HepG2 (cell line): ENCODE data around the gene C22orf31. TPM values are rescaled to one million over a fixed set of nuclear protein-coding genes. Genes with fewer than 3 reads are reported as not detected.
A peak's percentile ranks its signal among the peaks of the same experiment; 100 is the strongest.

Source experiments
- AGO2 ChIP-seq: fragments of 200-400 bp; formaldehyde crosslinking; optimal IDR thresholded peaks from 2 replicates; pipeline ENCODE3; 2017; ENCODE audit warnings: mild to moderate bottlenecking, low read depth, low read length, moderate library complexity
- BRCA1 ChIP-seq: sonication (generic); formaldehyde crosslinking; IDR thresholded peaks from 2 replicates; pipeline ENCODE4 v1.4.0; 2020; ENCODE audit warnings: missing genetic modification reagents
- CREM ChIP-seq, 2 experiments: sonication (generic) in 1 of 2; formaldehyde crosslinking in 1 of 2; IDR thresholded peaks; 2 replicates each; pipeline versions ENCODE4 v1.4.0 to v1.6.1; 2016 to 2020; ENCODE audit warnings: antibody characterized with exemption in 1 of 2, mild to moderate bottlenecking in 1 of 2, missing genetic modification reagents in 1 of 2
- JUND ChIP-seq: sonication (generic); formaldehyde crosslinking; IDR thresholded peaks from 2 replicates; pipeline ENCODE4 v1.8.0; 2022; ENCODE audit warnings: mild to moderate bottlenecking, missing genetic modification reagents
- KMT2B ChIP-seq: IDR thresholded peaks from 2 replicates; pipeline ENCODE4 v1.6.1; 2016; ENCODE audit warnings: missing genetic modification reagents, missing compliant biosample characterization
- MEIS1 ChIP-seq: sonication (generic); formaldehyde crosslinking; IDR thresholded peaks from 2 replicates; pipeline ENCODE4 v1.9.0; 2021; ENCODE audit warnings: mild to moderate bottlenecking, missing genetic modification reagents, moderate library complexity, borderline replicate concordance
- NFYB ChIP-seq: sonication (generic); formaldehyde crosslinking; IDR thresholded peaks from 2 replicates; pipeline ENCODE4 v1.4.0; 2020; ENCODE audit warnings: missing genetic modification reagents
- PLRG1 ChIP-seq: fragments of 450-650 bp; conservative IDR thresholded peaks from 2 replicates; pipeline ENCODE4 v1.6.1; 2016
- POLR2G ChIP-seq: fragments of 200-400 bp; formaldehyde crosslinking; IDR thresholded peaks from 2 replicates; pipeline ENCODE4 v1.6.1; 2018; ENCODE audit warnings: mild to moderate bottlenecking, low read depth, low read length, moderate library complexity
- RORA ChIP-seq: sonication (generic); formaldehyde crosslinking; IDR thresholded peaks from 2 replicates; pipeline ENCODE4 v1.5.0; 2020; ENCODE audit warnings: mild to moderate bottlenecking, missing genetic modification reagents, moderate library complexity
- RXRB ChIP-seq: IDR thresholded peaks from 2 replicates; pipeline ENCODE4 v1.6.1; 2016; ENCODE audit warnings: borderline replicate concordance, missing genetic modification reagents, missing compliant biosample characterization
- ZFP62 ChIP-seq: sonication (generic); formaldehyde crosslinking; IDR thresholded peaks from 2 replicates; pipeline ENCODE4 v1.4.0; 2020; ENCODE audit warnings: missing genetic modification reagents
- ZFP90 ChIP-seq: sonication (generic); formaldehyde crosslinking; IDR thresholded peaks from 2 replicates; pipeline ENCODE4 v1.8.0; 2022; ENCODE audit warnings: missing genetic modification reagents, mild to moderate bottlenecking, inconsistent platforms, borderline replicate concordance
- ZNF263 ChIP-seq: sonication (generic); formaldehyde crosslinking; IDR thresholded peaks from 2 replicates; pipeline ENCODE4 v1.4.0; 2020; ENCODE audit warnings: missing genetic modification reagents
- ZNF737 ChIP-seq: sonication (generic); formaldehyde crosslinking; IDR thresholded peaks from 2 replicates; pipeline ENCODE4 v1.5.0; 2020; ENCODE audit warnings: missing genetic modification reagents, mild to moderate bottlenecking, borderline replicate concordance
- ZNF772 ChIP-seq: sonication (generic); formaldehyde crosslinking; IDR thresholded peaks from 2 replicates; pipeline ENCODE4 v1.5.0; 2020; ENCODE audit warnings: mild to moderate bottlenecking, missing genetic modification reagents
- ZNF839 ChIP-seq: sonication (generic); formaldehyde crosslinking; IDR thresholded peaks from 2 replicates; pipeline ENCODE4 v1.4.0; 2020; ENCODE audit warnings: missing genetic modification reagents, mild to moderate bottlenecking, borderline replicate concordance
- ZSCAN30 ChIP-seq: sonication (generic); formaldehyde crosslinking; IDR thresholded peaks from 2 replicates; pipeline ENCODE4 v1.5.0; 2020; ENCODE audit warnings: mild to moderate bottlenecking, missing genetic modification reagents
- polyA plus RNA-seq, 8 experiments: library from polyadenylated mRNA; depleted of rRNA in 3 of 8; stranded (reverse) in 7 of 8; unstranded in 1 of 8; fragments of >200 nt; fragmentation: Illumina TruSeq in 4 of 8; extraction: Trizol in 4 of 8; gene quantifications; 2 replicates each; pipeline versions ENCODE4 v1.2.1 to v1.2.3, GENCODE V29; 2011 to 2016; ENCODE audit warnings: low read depth in 4 of 8, missing spikeins in 1 of 8, mixed read lengths in 1 of 8; ENCODE audit not compliant: insufficient read depth in 1 of 8
- total RNA-seq, 5 experiments: library from RNA; depleted of rRNA; stranded (reverse); fragments of >200 nt; fragmentation: Illumina TruSeq; extraction: Trizol; gene quantifications; 2 replicates each; pipeline ENCODE4 v1.2.3, GENCODE V29; 2016; ENCODE audit warnings: low read depth in 1 of 5
- TF ChIP-seq, protein P1 (sequence below): sonication (generic); formaldehyde crosslinking; IDR thresholded peaks from 2 replicates; pipeline ENCODE4 v1.9.0; 2021; ENCODE audit warnings: missing genetic modification reagents, borderline replicate concordance
- TF ChIP-seq, protein P2 (sequence below): IDR thresholded peaks from 2 replicates; pipeline ENCODE4 v1.6.1; 2016
- TF ChIP-seq, protein P3 (sequence below), 2 experiments: sonication (generic) in 1 of 2; formaldehyde crosslinking in 1 of 2; IDR thresholded peaks; 2 replicates each; pipeline versions ENCODE4 v1.6.1 to v1.9.0; 2014 to 2022; ENCODE audit warnings: antibody characterized with exemption in 1 of 2, borderline replicate concordance in 1 of 2, inconsistent platforms in 1 of 2, low read depth in 1 of 2, missing genetic modification reagents in 1 of 2

C22orf31 gene
- total and polyA plus RNA-seq, 2 of the 13 experiments (the other 11 are each of a cell fraction or from before 2014, with no cell fraction given): not detected

DNA sequence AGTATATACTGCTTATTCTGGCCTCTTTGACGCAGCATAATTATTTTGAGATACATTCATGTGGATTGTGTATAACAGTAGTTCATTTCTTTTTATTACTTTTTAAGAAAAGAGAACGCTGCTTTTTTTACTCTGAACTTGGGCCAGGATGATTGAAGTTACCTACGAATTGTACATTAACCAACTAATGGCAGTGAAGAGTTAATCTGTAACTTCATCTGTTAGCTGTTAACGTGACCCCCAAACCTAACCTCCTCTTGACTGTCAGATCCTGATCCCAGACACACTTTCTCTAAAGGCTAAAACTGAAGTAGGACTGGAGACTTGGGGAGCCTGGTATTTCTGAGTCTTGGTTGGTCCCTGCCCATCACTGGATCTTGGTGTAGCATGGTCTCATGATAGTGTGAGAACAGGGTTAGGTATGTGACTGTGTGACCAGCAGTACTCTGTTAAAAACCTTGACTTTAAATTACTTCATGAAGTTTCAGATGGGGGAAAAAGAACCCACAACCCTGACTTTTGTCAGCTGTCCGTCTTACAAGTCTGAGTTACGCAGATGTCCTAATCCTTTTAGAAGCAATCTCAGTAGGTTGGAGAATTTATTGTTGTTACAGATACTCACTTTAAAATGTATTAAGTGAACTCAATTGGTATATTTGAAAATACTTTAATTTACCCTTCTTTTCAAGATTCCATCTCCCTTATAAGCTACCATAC lies 39.4 kb downstream of the C22orf31 start (continued):
- TF ChIP-seq MEIS1 (CRISPR knock-in tag) (peak; percentile 59; the same call in 1 of the 2 replicates), ZNF839 (CRISPR knock-in tag) (no peak), RORA (CRISPR knock-in tag) (no peak), ZNF263 (CRISPR knock-in tag) (no peak), BRCA1 (CRISPR knock-in tag) (no peak), JUND (CRISPR knock-in tag) (no peak), ZNF772 (CRISPR knock-in tag) (no peak), CREM (IDR thresholded peaks at IDR 0.05) (peak; percentile 51; the same call in 1 of the 2 replicates), CREM (CRISPR knock-in tag; IDR thresholded peaks at IDR 0.05) (no peak), KMT2B (CRISPR knock-in tag) (no peak), PLRG1 (no peak), ZSCAN30 (no peak), RXRB (CRISPR knock-in tag) (peak; percentile 40; the same call in 1 of the 2 replicates), AGO2 (no peak), ZFP90 (CRISPR knock-in tag) (no peak), ZFP62 (CRISPR knock-in tag) (no peak), POLR2G (peak; percentile 69), ZNF737 (CRISPR knock-in tag) (no peak), NFYB (CRISPR knock-in tag) (no peak)
- TF ChIP-seq, protein P1, sequence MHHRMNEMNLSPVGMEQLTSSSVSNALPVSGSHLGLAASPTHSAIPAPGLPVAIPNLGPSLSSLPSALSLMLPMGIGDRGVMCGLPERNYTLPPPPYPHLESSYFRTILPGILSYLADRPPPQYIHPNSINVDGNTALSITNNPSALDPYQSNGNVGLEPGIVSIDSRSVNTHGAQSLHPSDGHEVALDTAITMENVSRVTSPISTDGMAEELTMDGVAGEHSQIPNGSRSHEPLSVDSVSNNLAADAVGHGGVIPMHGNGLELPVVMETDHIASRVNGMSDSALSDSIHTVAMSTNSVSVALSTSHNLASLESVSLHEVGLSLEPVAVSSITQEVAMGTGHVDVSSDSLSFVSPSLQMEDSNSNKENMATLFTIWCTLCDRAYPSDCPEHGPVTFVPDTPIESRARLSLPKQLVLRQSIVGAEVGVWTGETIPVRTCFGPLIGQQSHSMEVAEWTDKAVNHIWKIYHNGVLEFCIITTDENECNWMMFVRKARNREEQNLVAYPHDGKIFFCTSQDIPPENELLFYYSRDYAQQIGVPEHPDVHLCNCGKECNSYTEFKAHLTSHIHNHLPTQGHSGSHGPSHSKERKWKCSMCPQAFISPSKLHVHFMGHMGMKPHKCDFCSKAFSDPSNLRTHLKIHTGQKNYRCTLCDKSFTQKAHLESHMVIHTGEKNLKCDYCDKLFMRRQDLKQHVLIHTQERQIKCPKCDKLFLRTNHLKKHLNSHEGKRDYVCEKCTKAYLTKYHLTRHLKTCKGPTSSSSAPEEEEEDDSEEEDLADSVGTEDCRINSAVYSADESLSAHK (CRISPR knock-in tag): no peak
- TF ChIP-seq, protein P2, sequence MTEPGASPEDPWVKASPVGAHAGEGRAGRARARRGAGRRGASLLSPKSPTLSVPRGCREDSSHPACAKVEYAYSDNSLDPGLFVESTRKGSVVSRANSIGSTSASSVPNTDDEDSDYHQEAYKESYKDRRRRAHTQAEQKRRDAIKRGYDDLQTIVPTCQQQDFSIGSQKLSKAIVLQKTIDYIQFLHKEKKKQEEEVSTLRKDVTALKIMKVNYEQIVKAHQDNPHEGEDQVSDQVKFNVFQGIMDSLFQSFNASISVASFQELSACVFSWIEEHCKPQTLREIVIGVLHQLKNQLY (CRISPR knock-in tag): 0 out of 2 replicates have a peak, but pooled peaks have one; percentile 21
- TF ChIP-seq, protein P3, sequence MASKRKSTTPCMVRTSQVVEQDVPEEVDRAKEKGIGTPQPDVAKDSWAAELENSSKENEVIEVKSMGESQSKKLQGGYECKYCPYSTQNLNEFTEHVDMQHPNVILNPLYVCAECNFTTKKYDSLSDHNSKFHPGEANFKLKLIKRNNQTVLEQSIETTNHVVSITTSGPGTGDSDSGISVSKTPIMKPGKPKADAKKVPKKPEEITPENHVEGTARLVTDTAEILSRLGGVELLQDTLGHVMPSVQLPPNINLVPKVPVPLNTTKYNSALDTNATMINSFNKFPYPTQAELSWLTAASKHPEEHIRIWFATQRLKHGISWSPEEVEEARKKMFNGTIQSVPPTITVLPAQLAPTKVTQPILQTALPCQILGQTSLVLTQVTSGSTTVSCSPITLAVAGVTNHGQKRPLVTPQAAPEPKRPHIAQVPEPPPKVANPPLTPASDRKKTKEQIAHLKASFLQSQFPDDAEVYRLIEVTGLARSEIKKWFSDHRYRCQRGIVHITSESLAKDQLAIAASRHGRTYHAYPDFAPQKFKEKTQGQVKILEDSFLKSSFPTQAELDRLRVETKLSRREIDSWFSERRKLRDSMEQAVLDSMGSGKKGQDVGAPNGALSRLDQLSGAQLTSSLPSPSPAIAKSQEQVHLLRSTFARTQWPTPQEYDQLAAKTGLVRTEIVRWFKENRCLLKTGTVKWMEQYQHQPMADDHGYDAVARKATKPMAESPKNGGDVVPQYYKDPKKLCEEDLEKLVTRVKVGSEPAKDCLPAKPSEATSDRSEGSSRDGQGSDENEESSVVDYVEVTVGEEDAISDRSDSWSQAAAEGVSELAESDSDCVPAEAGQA (IDR thresholded peaks at IDR 0.05; ENCODE audit: low read depth): no peak
- TF ChIP-seq, protein P3 (CRISPR knock-in tag; IDR thresholded peaks at IDR 0.05; ENCODE audit: borderline replicate concordance): no peak
